Natural killer cell (primary cell): ENCODE measurements around the gene TUBB4A. TPM values are rescaled to one million over a fixed set of nuclear protein-coding genes. Genes with fewer than 3 reads are reported as not detected.

Experiments used
- ATAC-seq, 3 donors: fragments of 150-1000 bp in 2 of 3; fragments of 200-7000 bp in 1 of 3; cut with Tn5 transposase; 1 replicate in 1 of 3; 2 replicates in 2 of 3; pipeline ENCODE4 v1.10.0; 2021; ENCODE audit warnings: mild to moderate bottlenecking in 2 of 3, moderate library complexity in 2 of 3
- DNase-seq, 2 donors: peaks; one replicate each; pipeline versions ENCODE4 v3.0.0 to v3.0.0-alpha.2; 2013 to 2021; ENCODE audit warnings: mixed read lengths in 1 of 2
- H3K27ac ChIP-seq: one replicate; pipeline ENCODE4 v1.5.1; 2013; ENCODE audit warnings: mild to moderate bottlenecking, low read length
- H3K27me3 ChIP-seq: one replicate; pipeline ENCODE4 v1.6.1; 2013; ENCODE audit warnings: low read length; ENCODE audit not compliant: control insufficient read depth, insufficient read depth
- H3K36me3 ChIP-seq: one replicate; pipeline ENCODE4 v1.6.1; 2013; ENCODE audit warnings: low read length; ENCODE audit not compliant: control insufficient read depth, insufficient read depth
- H3K4me1 ChIP-seq: one replicate; pipeline ENCODE4 v1.6.1; 2013; ENCODE audit warnings: low read length; ENCODE audit not compliant: control insufficient read depth, insufficient read depth
- H3K4me3 ChIP-seq: one replicate; pipeline ENCODE4 v1.5.1; 2013; ENCODE audit warnings: low read length
- H3K9me3 ChIP-seq: one replicate; pipeline ENCODE4 v1.6.1; 2013; ENCODE audit warnings: low read length; ENCODE audit not compliant: control insufficient read depth, insufficient read depth
- H3K27ac Mint-ChIP-seq, 2 donors: one replicate each; pipeline ENCODE4 v1.8.0; 2022; ENCODE audit warnings: mild to moderate bottlenecking in 2 of 2, mixed read lengths in 2 of 2, moderate library complexity in 1 of 2
- H3K27me3 Mint-ChIP-seq, 2 donors: one replicate each; pipeline ENCODE4 v1.8.0; 2022; ENCODE audit warnings: low read depth in 2 of 2, mixed read lengths in 2 of 2
- H3K36me3 Mint-ChIP-seq: one replicate; pipeline ENCODE4 v1.8.0; 2022; ENCODE audit warnings: mixed read lengths
- H3K4me1 Mint-ChIP-seq, 2 donors: one replicate each; pipeline ENCODE4 v1.8.0; 2022; ENCODE audit warnings: mixed read lengths in 2 of 2
- H3K4me3 Mint-ChIP-seq: one replicate; pipeline ENCODE4 v1.8.0; 2022; ENCODE audit warnings: mild to moderate bottlenecking, moderate library complexity, mixed read lengths
- H3K9me3 Mint-ChIP-seq, 2 donors: one replicate each; pipeline ENCODE4 v1.8.0; 2022; ENCODE audit warnings: mixed read lengths in 2 of 2
- CTCF ChIP-seq: fragments of 200-600 bp; IDR thresholded peaks from one replicate; pipeline ENCODE4 v1.8.0; 2022; ENCODE audit warnings: antibody characterized with exemption
- WGBS: methylation state at CpG from one replicate; pipeline ENCODE4 v1.1.7; 2013; ENCODE audit warnings: missing lambda C conversion rate; ENCODE audit not compliant: insufficient coverage; 5-methylcytosine and 5-hydroxymethylcytosine counted together
- intact Hi-C: fragments of 100-400 bp; cut with micrococcal nuclease; formaldehyde crosslinking; loops from one replicate; pipeline ENCODE4 v1.14.2; 2022
- total RNA-seq, 4 donors: library from RNA; stranded (reverse); fragments of 120-200 nt in 1 of 4; gene quantifications; one replicate each; pipeline versions ENCODE4 v1.2.3 to v1.2.4, GENCODE V29; 2013 to 2022

The TUBB4A gene
- total RNA-seq, 3 donors from 2014 or later (not counting 1 experiment from before 2014, with no cell fraction given) = 0.40 to 2.6 (median 1.8) TPM

GRCh38 chr19:6540918-6541689, 39.0 kb upstream of the TUBB4A start:
- no peak for ATAC-seq
- no peak for DNase-seq
- H3K27ac Mint-ChIP-seq = no peak overlapping the region

GRCh38 chr19:6539514-6539913, 37.4 kb upstream of the TUBB4A start:
- Histone ChIP-seq H3K27me3 (no peaks in the 10 kb centered on the region), H3K9me3 (no peaks in the 10 kb centered on the region), H3K36me3 (no peaks in the 10 kb centered on the region), H3K27ac (no peak overlapping the region), H3K4me3 (no peak overlapping the region), H3K4me1 (peaks cover 33% of the 10 kb centered on the region)
- H3K27me3 Mint-ChIP-seq = no peaks in the 10 kb centered on the region
- no peak overlapping the region for H3K4me3 Mint-ChIP-seq
- TF ChIP-seq CTCF = no peak
- 96% methylated on average over 6 of the region's 6 CpGs for WGBS
- intact Hi-C loops = no loop called here
- H3K36me3 Mint-ChIP-seq = no peaks in the 10 kb centered on the region
- ATAC-seq (no peak), DNase-seq (no peak)
- H3K27ac Mint-ChIP-seq = no peak overlapping the region
- H3K9me3 Mint-ChIP-seq = no peaks in the 10 kb centered on the region
- H3K4me1 Mint-ChIP-seq = peaks cover 8 to 9% of the 10 kb centered on the region in 2 donors

More at GRCh38 chr19:6540918-6541689, 39.0 kb upstream of the TUBB4A start:
- intact Hi-C loops = no loop called here
- no peak overlapping the region for H3K4me3 ChIP-seq
- peaks cover 26% of the 10 kb centered on the region for H3K4me1 ChIP-seq
- Mint-ChIP-seq H3K9me3 (no peaks in the 10 kb centered on the region), H3K36me3 (no peaks in the 10 kb centered on the region), H3K4me1 (peaks cover 1 to 3% of the 10 kb centered on the region in 2 donors), H3K27me3 (no peaks in the 10 kb centered on the region), H3K4me3 (no peak overlapping the region)
- H3K27ac ChIP-seq = no peak overlapping the region
- no peaks in the 10 kb centered on the region for H3K36me3 ChIP-seq
- H3K9me3 ChIP-seq = no peaks in the 10 kb centered on the region
- 94% methylated on average over 11 of the region's 13 CpGs for WGBS
- TF ChIP-seq CTCF = no peak
- no peaks in the 10 kb centered on the region for H3K27me3 ChIP-seq

- no peak for ATAC-seq
- Mint-ChIP-seq H3K4me3 (peak overlapping the region; percentile 37), H3K27ac (peak overlapping the region; percentile 29 to 45), H3K9me3 (no peaks in the 10 kb centered on the region), H3K36me3 (no peaks in the 10 kb centered on the region), H3K4me1 (peaks cover 9 to 29% of the 10 kb centered on the region in 2 donors), H3K27me3 (peaks cover 0 to 20% of the 10 kb centered on the region in 2 donors)
- no peaks in the 10 kb centered on the region for H3K9me3 ChIP-seq
- H3K4me1 ChIP-seq = peaks cover 52% of the 10 kb centered on the region
- H3K36me3 ChIP-seq = no peaks in the 10 kb centered on the region
- no peak overlapping the region for H3K4me3 ChIP-seq
- peaks cover 15% of the 10 kb centered on the region for H3K27me3 ChIP-seq
- TF ChIP-seq CTCF = no peak
- no peak overlapping the region for H3K27ac ChIP-seq
- intact Hi-C loops = no loop called here
- WGBS = 91% methylated on average over 9 of the region's 10 CpGs
- no peak for DNase-seq
Observed at GRCh38 chr19:6535558-6536137, 33.5 kb upstream of the TUBB4A start.
